Naive thymus-derived CD4-positive, alpha-beta T cell (primary cell): ENCODE data around the gene STK36. TPM values are rescaled to one million over a fixed set of nuclear protein-coding genes. Genes with fewer than 3 reads are reported as not detected.

ENCODE experiments used
- ATAC-seq: fragments of 150-1000 bp; cut with Tn5 transposase; 2 replicates; pipeline ENCODE4 v1.10.0; 2021; ENCODE audit warnings: mild to moderate bottlenecking, moderate library complexity
- CTCF ChIA-PET: fragments of 350-600 bp; sonication (Branson Sonifier 250); formaldehyde crosslinking; loops from one replicate; lab custom pipeline; 2021; ENCODE audit warnings: antibody characterized with exemption; lab: Charles Lee
- POLR2A ChIA-PET: fragments of 350-600 bp; sonication (Branson Sonifier 250); formaldehyde crosslinking; loops from one replicate; lab custom pipeline; 2021; ENCODE audit warnings: antibody characterized with exemption, inconsistent platforms; lab: Charles Lee
- DNase-seq, 9 donors: peaks; one replicate each; pipeline versions ENCODE4 v3.0.0 to v3.0.0-alpha.2; 2020 to 2022; ENCODE audit warnings: mixed read lengths in 1 of 9
- H3K27ac ChIP-seq: one replicate; pipeline ENCODE4 v1.7.0; 2013; ENCODE audit warnings: mild to moderate bottlenecking, low read depth, low read length, moderate library complexity
- H3K27me3 ChIP-seq, 2 donors: one replicate each; pipeline ENCODE4 v1.7.0; 2013; ENCODE audit warnings: low read length in 2 of 2, mild to moderate bottlenecking in 2 of 2, moderate library complexity in 2 of 2; ENCODE audit not compliant: control insufficient read depth in 2 of 2, insufficient read depth in 2 of 2
- H3K36me3 ChIP-seq, 3 experiments: 1 replicate in 2 of 3; 2 replicates in 1 of 3; pipeline ENCODE4 v1.7.0; 2013; ENCODE audit warnings: low read length in 3 of 3, mild to moderate bottlenecking in 3 of 3, moderate library complexity in 1 of 3; ENCODE audit not compliant: insufficient read depth in 3 of 3, control insufficient read depth in 2 of 3
- H3K4me1 ChIP-seq, 2 donors: one replicate each; pipeline ENCODE4 v1.7.0; 2013; ENCODE audit warnings: low read length in 2 of 2, mild to moderate bottlenecking in 2 of 2, moderate library complexity in 1 of 2; ENCODE audit not compliant: control insufficient read depth in 2 of 2, insufficient read depth in 2 of 2
- H3K4me3 ChIP-seq: 2 replicates; pipeline ENCODE4 v1.7.0; 2013; ENCODE audit warnings: mild to moderate bottlenecking, low read length
- H3K9me3 ChIP-seq, 3 experiments: 1 replicate in 2 of 3; 2 replicates in 1 of 3; pipeline ENCODE4 v1.7.0; 2013; ENCODE audit warnings: low read length in 3 of 3; ENCODE audit not compliant: control insufficient read depth in 2 of 3
- H3K27ac Mint-ChIP-seq, 9 donors: one replicate each; pipeline ENCODE4 v1.8.0; 2020 to 2022; ENCODE audit warnings: mixed read lengths in 9 of 9, mild to moderate bottlenecking in 8 of 9, moderate library complexity in 5 of 9, inconsistent platforms in 2 of 9
- H3K27me3 Mint-ChIP-seq, 5 donors: one replicate each; pipeline ENCODE4 v1.8.0; 2021 to 2022; ENCODE audit warnings: mixed read lengths in 5 of 5, mild to moderate bottlenecking in 1 of 5
- H3K36me3 Mint-ChIP-seq, 5 donors: one replicate each; pipeline ENCODE4 v1.8.0; 2020 to 2022; ENCODE audit warnings: mixed read lengths in 5 of 5, mild to moderate bottlenecking in 3 of 5, inconsistent platforms in 1 of 5
- H3K4me1 Mint-ChIP-seq, 7 donors: one replicate each; pipeline ENCODE4 v1.8.0; 2020 to 2022; ENCODE audit warnings: mixed read lengths in 7 of 7, mild to moderate bottlenecking in 3 of 7, inconsistent platforms in 1 of 7
- H3K4me3 Mint-ChIP-seq, 10 donors: one replicate each; pipeline ENCODE4 v1.8.0; 2020 to 2022; ENCODE audit warnings: mild to moderate bottlenecking in 10 of 10, mixed read lengths in 10 of 10, moderate library complexity in 6 of 10, inconsistent platforms in 2 of 10
- H3K9me3 Mint-ChIP-seq, 11 donors: one replicate each; pipeline ENCODE4 v1.8.0; 2020 to 2022; ENCODE audit warnings: mixed read lengths in 11 of 11, mild to moderate bottlenecking in 4 of 11, inconsistent platforms in 1 of 11, moderate library complexity in 1 of 11
- intact Hi-C, 2 donors: fragments of 100-400 bp; cut with micrococcal nuclease; formaldehyde crosslinking; loops; one replicate each; pipeline ENCODE4 v1.15.1; 2023
- polyA plus RNA-seq, 2 donors: library from polyadenylated mRNA; unstranded; fragments of 300-500 nt; fragmentation: Illumina TruSeq; gene quantifications; one replicate each; pipeline ENCODE4 v1.2.3, GENCODE V29; 2021
- total RNA-seq, 6 experiments: library from RNA in 5 of 6; stranded (reverse) in 5 of 6; gene quantifications; 1 replicate in 5 of 6; 2 replicates in 1 of 6; pipeline ENCODE4 v1.2.3 and lab custom pipeline; 2021 to 2026

STK36 gene
- total and polyA plus RNA-seq, 7 experiments from 2014 or later = 2.6 to 28.1 (median 19.0) TPM

DNA sequence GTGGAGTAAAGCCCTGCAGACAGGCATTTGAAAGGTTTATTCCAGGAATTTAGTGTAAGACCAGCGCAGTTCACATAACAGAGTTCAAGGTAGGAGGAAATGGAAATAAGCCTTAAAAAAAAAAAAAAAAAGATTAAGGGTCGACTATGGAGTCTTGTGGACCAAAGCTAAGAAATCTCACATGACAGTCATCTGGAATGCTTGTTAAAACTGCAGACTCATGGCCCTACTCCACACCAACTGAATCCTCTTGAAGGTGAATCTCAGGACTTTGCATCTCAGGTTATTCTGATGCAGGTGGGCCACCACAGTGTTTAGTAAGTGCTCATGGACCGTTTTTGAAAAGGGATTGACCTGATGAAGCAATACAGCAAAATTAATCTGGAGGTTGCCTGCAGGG lies 47.6 kb downstream of the STK36 start:
- H3K36me3 Mint-ChIP-seq = peaks cover 0 to 19% (median 10%) of the 10 kb centered on the region in 5 donors
- Histone ChIP-seq H3K36me3 (no peaks in the 10 kb centered on the region), H3K27ac (no peak overlapping the region), H3K4me3 (no peak overlapping the region), H3K27me3 (no peaks in the 10 kb centered on the region), H3K4me1 (no peaks in the 10 kb centered on the region), H3K9me3 (no peaks in the 10 kb centered on the region)
- peaks cover 8 to 22% (median 18%) of the 10 kb centered on the region in 7 donors for H3K4me1 Mint-ChIP-seq
- H3K9me3 Mint-ChIP-seq = no peaks in the 10 kb centered on the region
- POLR2A ChIA-PET = no interaction called here
- DNase-seq = no peak
- CTCF ChIA-PET = no interaction called here
- H3K27me3 Mint-ChIP-seq = no peaks in the 10 kb centered on the region
- intact Hi-C loops = no loop called here
- no peak overlapping the region for H3K4me3 Mint-ChIP-seq
- H3K27ac Mint-ChIP-seq = peak overlapping the region in 1 of 9 donors; percentile 89
- no peak for ATAC-seq

DNA sequence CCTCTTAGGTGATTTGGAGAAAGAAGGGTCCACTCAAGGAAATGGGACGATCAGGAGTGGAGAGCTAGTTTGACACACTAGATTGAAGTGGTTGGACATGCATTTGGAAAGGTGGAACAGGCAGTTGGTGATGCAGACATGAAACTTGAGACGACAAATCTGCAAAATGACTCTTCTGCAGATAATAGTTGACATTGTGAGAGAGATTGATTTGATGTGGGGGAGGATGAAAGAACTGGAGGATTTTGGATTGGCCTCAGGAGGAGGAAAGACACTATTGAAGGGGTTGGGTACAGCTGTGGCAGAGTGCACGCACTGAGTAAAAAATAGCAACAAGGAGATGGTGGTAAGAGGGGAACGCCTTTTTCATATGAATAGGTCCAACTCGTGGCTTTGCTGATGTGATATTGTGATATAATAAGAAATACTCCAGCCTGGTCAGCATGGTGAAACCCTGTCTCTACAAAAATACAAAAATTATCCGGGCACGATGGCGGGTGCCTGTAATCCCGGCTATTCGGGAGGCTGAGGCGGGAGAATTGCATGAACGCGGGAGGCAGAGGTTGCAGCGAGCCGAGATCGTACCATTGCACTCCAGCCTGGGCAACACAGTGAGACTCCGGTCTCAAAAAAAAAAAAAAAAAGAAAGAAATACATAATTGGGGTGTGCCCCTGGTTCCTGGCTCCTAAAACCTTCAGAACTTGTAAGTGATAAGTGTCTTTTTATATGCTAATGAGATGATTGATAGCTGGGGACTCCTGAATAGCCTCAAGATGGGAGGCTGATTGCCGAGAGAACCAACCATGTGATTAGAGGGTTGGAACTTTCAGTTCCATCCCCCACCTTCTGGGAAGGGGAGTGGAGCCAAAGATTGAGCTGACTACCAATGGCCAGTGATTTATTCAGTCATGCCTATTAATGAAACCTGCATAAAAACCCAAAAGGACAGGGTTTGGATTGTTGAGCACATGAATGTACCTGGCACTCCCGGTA lies 48.5 kb downstream of the STK36 start:
- H3K27me3 Mint-ChIP-seq = no peaks in the 10 kb centered on the region
- H3K36me3 Mint-ChIP-seq = peaks cover 0 to 21% (median 12%) of the 10 kb centered on the region in 5 donors
- Histone ChIP-seq H3K36me3 (no peaks in the 10 kb centered on the region), H3K4me3 (no peak overlapping the region), H3K27me3 (no peaks in the 10 kb centered on the region), H3K4me1 (no peaks in the 10 kb centered on the region), H3K27ac (no peak overlapping the region), H3K9me3 (no peaks in the 10 kb centered on the region)
- ATAC-seq (no peak), DNase-seq (no peak)
- ChIA-PET CTCF (interaction anchor here (0.6 kb wide), 1 partner anchor 12 kb away, joined by 5 read pairs; no protein-coding TSS in a partner anchor), POLR2A (no interaction called here)
- H3K4me3 Mint-ChIP-seq = no peak overlapping the region
- H3K27ac Mint-ChIP-seq = peak overlapping the region in 1 of 9 donors; percentile 48
- peaks cover 8 to 23% (median 18%) of the 10 kb centered on the region in 7 donors for H3K4me1 Mint-ChIP-seq
- intact Hi-C loops = no loop called here
- peaks cover 0 to 4% (median 0%) of the 10 kb centered on the region in 11 donors for H3K9me3 Mint-ChIP-seq

DNA sequence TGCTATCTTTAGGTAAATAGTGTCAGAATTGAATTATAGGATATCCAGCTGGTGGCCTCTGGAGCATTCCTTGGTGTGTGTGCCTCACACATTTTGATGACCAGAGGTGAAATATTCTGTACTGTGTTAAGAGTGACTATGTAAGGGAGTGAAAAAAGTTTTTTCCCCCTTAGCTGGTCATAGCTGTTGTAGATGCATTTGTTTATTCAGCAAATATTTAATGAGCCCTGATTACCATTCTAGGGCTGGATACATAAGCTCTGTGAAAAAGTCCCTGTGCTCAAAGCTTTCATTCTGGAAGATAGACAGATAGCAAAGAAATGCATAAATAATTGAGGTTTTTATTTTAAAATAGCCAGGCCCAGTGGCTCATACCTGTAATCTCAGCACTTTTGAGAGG lies 49.6 kb downstream of the STK36 start:
- CTCF ChIA-PET = interaction anchor here (1.5 to 1.7 kb wide), 2 partner anchors 11 to 34 kb away, joined by 3 to 4 read pairs; partner anchors contain the start of gene TTLL4
- intact Hi-C loops = no loop called here
- Mint-ChIP-seq H3K9me3 (peaks cover 0 to 15% (median 7%) of the 10 kb centered on the region in 11 donors), H3K27me3 (no peaks in the 10 kb centered on the region), H3K4me1 (peaks cover 8 to 23% (median 18%) of the 10 kb centered on the region in 7 donors), H3K36me3 (peaks cover 8 to 26% (median 18%) of the 10 kb centered on the region in 5 donors), H3K27ac (no peak overlapping the region), H3K4me3 (no peak overlapping the region)
- Histone ChIP-seq H3K27me3 (no peaks in the 10 kb centered on the region), H3K36me3 (no peaks in the 10 kb centered on the region), H3K4me3 (no peak overlapping the region), H3K27ac (no peak overlapping the region), H3K4me1 (no peaks in the 10 kb centered on the region), H3K9me3 (peaks cover 0 to 4% (median 0%) of the 10 kb centered on the region in 3 experiments)
- POLR2A ChIA-PET = no interaction called here
- no peak for ATAC-seq
- no peak for DNase-seq

DNA sequence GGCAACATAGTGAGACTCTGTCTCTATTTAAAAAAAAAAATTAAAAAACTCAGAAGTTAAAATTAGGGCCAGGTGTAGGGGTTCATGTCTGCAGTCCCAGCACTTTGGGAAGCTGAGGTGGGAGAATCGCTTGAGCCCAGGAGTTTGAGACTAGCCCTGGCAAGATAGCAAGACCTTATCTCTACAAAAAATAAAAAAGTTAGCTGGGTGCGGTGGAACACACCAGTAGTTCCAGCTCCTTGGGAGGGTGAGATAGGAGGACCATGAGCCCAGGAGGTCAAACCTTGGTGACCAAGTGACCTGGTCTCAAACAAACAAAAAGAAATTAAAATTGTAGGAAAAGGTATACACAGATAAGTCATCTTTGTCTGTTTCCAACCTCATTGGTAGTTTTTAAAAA lies 50.0 kb downstream of the STK36 start:
- Mint-ChIP-seq H3K27me3 (no peaks in the 10 kb centered on the region), H3K4me3 (no peak overlapping the region), H3K9me3 (peaks cover 0 to 19% (median 7%) of the 10 kb centered on the region in 11 donors), H3K36me3 (peaks cover 8 to 26% (median 19%) of the 10 kb centered on the region in 5 donors), H3K4me1 (peaks cover 8 to 23% (median 18%) of the 10 kb centered on the region in 7 donors), H3K27ac (no peak overlapping the region)
- POLR2A ChIA-PET = no interaction called here
- H3K4me3 ChIP-seq = no peak overlapping the region
- ATAC-seq = no peak
- H3K4me1 ChIP-seq = no peaks in the 10 kb centered on the region
- peaks cover 0 to 6% (median 0%) of the 10 kb centered on the region in 3 experiments for H3K9me3 ChIP-seq
- H3K36me3 ChIP-seq = no peaks in the 10 kb centered on the region
- no peaks in the 10 kb centered on the region for H3K27me3 ChIP-seq
- DNase-seq = no peak
- no peak overlapping the region for H3K27ac ChIP-seq
- CTCF ChIA-PET = interaction anchor here (1.5 to 1.7 kb wide), 2 partner anchors 12 to 34 kb away, joined by 3 to 4 read pairs; partner anchors contain the start of gene TTLL4
- intact Hi-C loops = no loop called here

DNA sequence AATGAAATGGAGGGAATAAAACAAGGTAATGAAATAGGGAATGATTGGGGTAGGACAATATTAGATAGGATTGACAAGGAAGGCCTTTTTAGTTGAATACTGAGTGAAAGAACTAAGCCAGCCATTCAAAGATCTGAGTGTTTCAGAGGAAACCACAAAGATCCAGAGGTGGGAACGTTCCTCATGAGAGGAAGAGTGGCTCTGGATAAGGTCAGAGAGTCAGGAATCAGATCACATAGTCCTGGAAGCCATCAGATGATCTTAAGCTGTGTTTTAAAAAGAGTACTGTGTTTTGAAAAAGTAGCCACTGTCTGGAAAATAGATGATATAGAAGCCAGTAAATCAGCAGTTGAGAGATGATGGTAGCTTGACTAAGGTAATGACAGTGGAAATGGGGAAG lies 50.5 kb downstream of the STK36 start:
- Histone ChIP-seq H3K9me3 (peaks cover 0 to 6% (median 0%) of the 10 kb centered on the region in 3 experiments), H3K36me3 (no peaks in the 10 kb centered on the region), H3K27ac (no peak overlapping the region), H3K27me3 (no peaks in the 10 kb centered on the region), H3K4me3 (no peak overlapping the region), H3K4me1 (no peaks in the 10 kb centered on the region)
- Mint-ChIP-seq H3K27me3 (no peaks in the 10 kb centered on the region), H3K4me1 (peaks cover 8 to 23% (median 20%) of the 10 kb centered on the region in 7 donors), H3K36me3 (peaks cover 8 to 23% (median 22%) of the 10 kb centered on the region in 5 donors), H3K4me3 (no peak overlapping the region), H3K27ac (peak overlapping the region in 3 of 9 donors; percentile 6 to 55 (median 28)), H3K9me3 (peaks cover 0 to 23% (median 7%) of the 10 kb centered on the region in 11 donors)
- ATAC-seq = no peak
- ChIA-PET POLR2A (interaction anchor here (0.5 kb wide), 1 partner anchor 203 kb away, joined by 3 read pairs; no protein-coding TSS in a partner anchor), CTCF (interaction anchor here (1.5 to 1.7 kb wide), 2 partner anchors 12 to 35 kb away, joined by 3 to 4 read pairs; partner anchors contain the start of gene TTLL4)
- intact Hi-C loops = no loop called here
- no peak for DNase-seq

DNA sequence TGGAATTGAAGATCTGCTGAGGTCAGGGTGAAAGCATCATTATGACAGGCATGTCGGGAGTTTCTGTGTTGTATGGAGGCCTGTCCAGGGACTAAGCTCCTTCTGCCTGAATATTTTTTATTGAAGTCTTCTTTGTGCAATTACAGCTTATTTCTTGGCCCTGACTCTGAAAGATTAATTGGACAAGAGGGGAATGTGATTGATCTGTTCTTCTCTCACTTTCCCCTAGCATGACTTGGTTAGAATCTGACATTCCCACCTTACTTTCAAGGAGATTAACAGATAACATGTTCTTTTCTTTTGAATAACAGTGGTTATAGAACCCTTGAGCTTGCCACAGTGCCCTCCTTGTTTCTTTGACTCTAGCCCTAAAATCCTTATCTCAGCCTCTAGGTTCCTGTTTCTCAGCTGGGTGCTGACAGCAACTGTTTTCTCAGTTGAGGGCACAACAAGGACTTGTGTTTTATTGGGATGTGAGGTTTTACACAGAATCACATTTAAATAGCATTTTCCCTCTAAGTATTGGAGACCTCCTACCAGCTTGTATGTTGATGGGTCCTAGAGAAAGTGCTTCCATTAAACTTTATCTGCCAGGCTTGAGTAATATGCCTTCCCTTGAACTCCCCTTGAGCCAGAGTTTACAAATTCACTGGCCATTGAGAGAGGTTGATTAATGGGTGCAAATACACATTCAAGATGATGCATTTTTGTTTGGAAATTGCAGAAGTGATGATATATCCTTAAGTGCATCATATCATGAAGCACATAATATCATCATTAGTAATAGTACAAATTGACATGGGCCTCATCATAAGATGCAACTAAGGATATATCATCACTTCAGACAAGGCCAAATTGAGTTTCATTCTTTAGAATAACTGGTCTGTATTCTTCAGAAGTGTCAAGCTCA lies 51.2 kb downstream of the STK36 start:
- H3K4me1 Mint-ChIP-seq = peaks cover 7 to 26% (median 20%) of the 10 kb centered on the region in 7 donors
- DNase-seq (no peak), ATAC-seq (no peak)
- intact Hi-C loops = no loop called here
- H3K27ac Mint-ChIP-seq = peak overlapping the region in 5 of 9 donors; percentile 6 to 55 (median 28)
- H3K4me3 Mint-ChIP-seq = no peak overlapping the region
- CTCF ChIA-PET = interaction anchor here (1.5 to 1.7 kb wide), 2 partner anchors 13 to 36 kb away, joined by 3 to 4 read pairs; partner anchors contain the start of gene TTLL4
- H3K27me3 Mint-ChIP-seq = no peaks in the 10 kb centered on the region
- Histone ChIP-seq H3K9me3 (peaks cover 0 to 6% (median 0%) of the 10 kb centered on the region in 3 experiments), H3K27ac (no peak overlapping the region), H3K27me3 (no peaks in the 10 kb centered on the region), H3K4me1 (no peaks in the 10 kb centered on the region), H3K4me3 (no peak overlapping the region), H3K36me3 (no peaks in the 10 kb centered on the region)
- H3K36me3 Mint-ChIP-seq = peaks cover 8 to 27% (median 25%) of the 10 kb centered on the region in 5 donors
- POLR2A ChIA-PET = interaction anchor here (0.5 kb wide), 1 partner anchor 204 kb away, joined by 3 read pairs; no protein-coding TSS in a partner anchor
- H3K9me3 Mint-ChIP-seq = peaks cover 2 to 29% (median 8%) of the 10 kb centered on the region in 11 donors
